HG03064 (cell line): ENCODE results near the gene LCN9.

Experiments used
- ATAC-seq: cut with Tn5 transposase; IDR thresholded peaks from one replicate; pipeline ENCODE4 v1.9.1; 2021; ENCODE audit warnings: low read depth; ENCODE audit not compliant: unreplicated experiment

LCN9 gene

DNA sequence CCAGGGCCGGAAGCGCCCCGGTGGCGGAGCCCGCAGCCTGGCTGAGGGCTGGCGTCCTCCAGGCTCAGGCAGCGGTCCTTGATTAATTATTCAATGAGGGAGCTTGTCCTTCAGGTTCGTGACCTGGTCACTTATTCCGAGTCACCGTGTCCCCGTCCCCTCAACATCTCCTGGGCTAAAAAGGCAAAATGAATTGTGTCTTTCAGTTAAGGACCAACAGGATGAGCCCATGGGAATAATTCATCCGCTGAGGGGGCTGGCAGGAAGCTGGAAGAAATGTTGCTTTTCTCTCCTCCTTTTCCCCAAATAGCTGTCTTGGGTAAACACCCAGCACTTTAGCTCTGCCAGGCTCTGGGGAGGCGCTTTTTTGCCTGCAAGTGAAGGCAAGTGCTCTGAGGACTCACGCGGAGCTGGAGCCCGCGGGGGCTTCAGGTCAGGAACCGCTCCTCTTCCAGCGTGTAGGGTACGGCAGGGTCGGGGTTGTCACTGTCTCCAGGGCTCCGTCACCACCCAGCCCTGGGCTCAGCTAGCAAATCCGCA lies 52.0 kb downstream of the LCN9 start:
- ATAC-seq, result no peak

DNA sequence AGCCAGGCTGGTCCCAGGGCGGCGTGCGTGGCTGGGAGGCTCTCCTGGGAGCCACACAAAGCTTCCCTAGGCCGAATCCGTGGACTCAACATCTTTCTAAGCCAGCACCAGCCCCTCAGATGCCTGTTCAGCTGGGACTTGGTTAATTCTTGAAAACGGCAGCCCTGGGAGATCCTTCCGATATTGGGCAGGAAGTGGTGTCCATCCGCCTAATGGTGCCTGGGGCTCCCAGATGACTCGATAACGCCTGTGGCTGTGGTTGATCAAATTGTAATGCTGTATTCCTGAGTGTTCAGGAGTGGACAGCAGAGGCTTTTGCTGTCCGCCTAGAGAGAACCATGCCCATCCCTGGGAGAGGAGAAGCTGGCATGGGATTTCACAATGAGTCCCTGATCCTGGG lies 52.9 kb downstream of the LCN9 start:
- no peak for ATAC-seq
